Fibroblast of lung (primary cell): ENCODE data around the gene ZNF283.

ENCODE experiments used
- EZH2 ChIP-seq: IDR thresholded peaks from 2 replicates; pipeline ENCODE4 v1.5.1; 2012; ENCODE audit warnings: low read length, control low read depth, mild to moderate bottlenecking; ENCODE audit errors: missing control alignments
- TF ChIP-seq, protein P1 (sequence below), 2 donors: IDR thresholded peaks in 1 of 2; conservative IDR thresholded peaks in 1 of 2; 1 replicate in 1 of 2; 2 replicates in 1 of 2; pipeline ENCODE4 v1.5.1; 2011 to 2012; ENCODE audit warnings: low read length in 2 of 2, control low read depth in 1 of 2, inconsistent platforms in 1 of 2, low read depth in 1 of 2, mild to moderate bottlenecking in 1 of 2

DNA sequence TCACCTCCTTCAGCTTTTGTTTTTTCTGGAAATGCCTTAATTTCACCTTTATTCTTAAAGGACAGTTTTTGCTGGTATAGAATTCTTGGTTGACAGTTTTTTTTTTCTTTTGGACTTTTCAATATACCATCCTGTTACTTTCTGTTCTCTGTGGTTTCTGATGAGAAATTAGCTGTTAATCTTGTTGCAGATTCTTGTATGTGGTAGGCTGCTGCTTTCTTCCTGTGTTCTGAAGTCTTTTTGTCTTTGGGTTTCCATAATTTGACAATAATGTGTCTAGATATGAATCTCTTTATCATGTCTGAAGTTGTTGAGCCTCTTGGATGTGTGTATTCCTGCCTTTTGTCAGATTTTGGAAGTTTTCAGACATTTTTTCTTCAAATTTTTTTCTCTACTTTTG, 12.0 kb downstream of the ZNF283 start:
- TF ChIP-seq, protein P1, sequence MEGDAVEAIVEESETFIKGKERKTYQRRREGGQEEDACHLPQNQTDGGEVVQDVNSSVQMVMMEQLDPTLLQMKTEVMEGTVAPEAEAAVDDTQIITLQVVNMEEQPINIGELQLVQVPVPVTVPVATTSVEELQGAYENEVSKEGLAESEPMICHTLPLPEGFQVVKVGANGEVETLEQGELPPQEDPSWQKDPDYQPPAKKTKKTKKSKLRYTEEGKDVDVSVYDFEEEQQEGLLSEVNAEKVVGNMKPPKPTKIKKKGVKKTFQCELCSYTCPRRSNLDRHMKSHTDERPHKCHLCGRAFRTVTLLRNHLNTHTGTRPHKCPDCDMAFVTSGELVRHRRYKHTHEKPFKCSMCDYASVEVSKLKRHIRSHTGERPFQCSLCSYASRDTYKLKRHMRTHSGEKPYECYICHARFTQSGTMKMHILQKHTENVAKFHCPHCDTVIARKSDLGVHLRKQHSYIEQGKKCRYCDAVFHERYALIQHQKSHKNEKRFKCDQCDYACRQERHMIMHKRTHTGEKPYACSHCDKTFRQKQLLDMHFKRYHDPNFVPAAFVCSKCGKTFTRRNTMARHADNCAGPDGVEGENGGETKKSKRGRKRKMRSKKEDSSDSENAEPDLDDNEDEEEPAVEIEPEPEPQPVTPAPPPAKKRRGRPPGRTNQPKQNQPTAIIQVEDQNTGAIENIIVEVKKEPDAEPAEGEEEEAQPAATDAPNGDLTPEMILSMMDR (conservative IDR thresholded peaks at IDR 0.05 in 1 of 2, IDR thresholded peaks at IDR 0.05 in 1 of 2; ENCODE audit: low read depth in 1 of 2, low read length in 2 of 2) = no peak
- TF ChIP-seq EZH2 = no peak
